K562 (cell line): ENCODE measurements around the gene VPREB1. TPM values are rescaled to one million over a fixed set of nuclear protein-coding genes. Genes with fewer than 3 reads are reported as not detected.

Experiments used
- ATAC-seq: fragments of 200-7000 bp; cut with Tn5 transposase; 3 replicates; pipeline ENCODE4 v1.9.1; 2020; ENCODE audit warnings: moderate library complexity
- BruUV-seq: library from RNA; stranded (reverse); fragments of 400-500 nt; replicated peaks from 2 replicates; lab custom pipeline; 2021; lab: Mats Ljungman, UMichigan
- CTCF ChIA-PET: fragments of 300-600 bp; formaldehyde crosslinking; extraction: SDS; loops from one replicate; lab custom pipeline; 2021; ENCODE audit warnings: low intra/inter-chr PET ratio; lab: Yijun Ruan, JAX
- POLR2A ChIA-PET: fragments of 300-600, 350-650 bp; sonication (Branson Sonifier 250); formaldehyde crosslinking; extraction: SDS; loops from one replicate; lab custom pipeline; 2021; ENCODE audit warnings: antibody characterized with exemption, inconsistent platforms; lab: Yijun Ruan, JAX
- DNase-seq, 4 experiments: peaks; one replicate each; pipeline versions ENCODE4 v3.0.0 to v3.0.0-alpha.2; 2011 to 2018; ENCODE audit warnings: low spot score in 3 of 4, mixed read lengths in 3 of 4; ENCODE audit errors: extremely low read depth in 1 of 4
- FAIRE-seq: peaks from 2 replicates; lab custom pipeline; 2011; peaks lifted over from hg19 to GRCh38; lab: Jason Lieb, UNC
- H2AFZ ChIP-seq: 2 replicates; pipeline ENCODE4 v1.6.0; 2011; ENCODE audit warnings: low read depth, low read length, control low read depth, inconsistent platforms
- H3K27ac ChIP-seq: fragments of 200-600 bp; 3 replicates; pipeline ENCODE4 v1.8.0; 2011; ENCODE audit warnings: low read depth, mild to moderate bottlenecking, control low read depth, inconsistent platforms, low read length, moderate library complexity, mixed read lengths; ENCODE audit errors: extremely low read depth
- H3K27me3 ChIP-seq, 2 experiments: fragments of 300-600 bp in 1 of 2; 2 replicates in 1 of 2; 3 replicates in 1 of 2; pipeline versions ENCODE4 v1.6.0 to v1.8.0; 2011; ENCODE audit warnings: inconsistent platforms in 2 of 2, low read length in 2 of 2, mild to moderate bottlenecking in 1 of 2, mixed read lengths in 1 of 2, moderate library complexity in 1 of 2; ENCODE audit not compliant: control insufficient read depth in 2 of 2, insufficient read depth in 2 of 2
- H3K36me3 ChIP-seq: fragments of 300-600 bp; 3 replicates; pipeline ENCODE4 v1.8.0; 2011; ENCODE audit warnings: mild to moderate bottlenecking, low read length, inconsistent platforms; ENCODE audit not compliant: control insufficient read depth, insufficient read depth
- H3K4me1 ChIP-seq, 2 experiments: fragments of 200-600 bp in 1 of 2; replicated peaks in 1 of 2; 2 replicates in 1 of 2; 3 replicates in 1 of 2; pipeline versions ENCODE4 v1.5.1 to v1.8.0; 2011; ENCODE audit warnings: inconsistent platforms in 2 of 2, low read length in 2 of 2, mild to moderate bottlenecking in 1 of 2, mixed read lengths in 1 of 2, moderate library complexity in 1 of 2; ENCODE audit not compliant: control insufficient read depth in 2 of 2, insufficient read depth in 2 of 2
- H3K4me2 ChIP-seq: 2 replicates; pipeline ENCODE4 v1.6.1; 2011; ENCODE audit warnings: low read length, control low read depth, inconsistent platforms, mixed read lengths; ENCODE audit not compliant: insufficient read depth
- H3K4me3 ChIP-seq: fragments of 200-600 bp; sonication (generic), shearing (Covaris generic); 2 replicates; pipeline ENCODE4 v1.5.1; 2016; ENCODE audit warnings: control low read depth, inconsistent platforms
- H3K79me2 ChIP-seq: fragments of 200-600 bp; 3 replicates; pipeline ENCODE4 v1.8.0; 2011; ENCODE audit warnings: low read length, inconsistent platforms; ENCODE audit not compliant: control insufficient read depth, insufficient read depth
- H3K9ac ChIP-seq, 2 experiments: 2 replicates each; pipeline versions ENCODE4 v1.6.0 to v1.6.1; 2011; ENCODE audit warnings: low read depth in 2 of 2, low read length in 2 of 2, control low read depth in 1 of 2, inconsistent platforms in 1 of 2, mild to moderate bottlenecking in 1 of 2, mixed read lengths in 1 of 2; ENCODE audit not compliant: insufficient read depth in 1 of 2
- H3K9me1 ChIP-seq: one replicate; pipeline ENCODE4 v1.6.0; 2011; ENCODE audit warnings: inconsistent platforms, mild to moderate bottlenecking, low read length, moderate library complexity; ENCODE audit not compliant: control insufficient read depth, insufficient read depth
- H3K9me3 ChIP-seq: replicated peaks from 2 replicates; pipeline ENCODE4 v1.5.1; 2011; ENCODE audit warnings: low read depth, low read length, inconsistent platforms; ENCODE audit not compliant: control insufficient read depth, insufficient read depth
- H4K20me1 ChIP-seq: replicated peaks from 2 replicates; pipeline ENCODE4 v1.6.1; 2011; ENCODE audit warnings: low read length, inconsistent platforms, mixed read lengths; ENCODE audit not compliant: control insufficient read depth, insufficient read depth
- ADNP ChIP-seq: fragments of 200-800 bp; sonication (Bioruptor generic); IDR thresholded peaks from 2 replicates; pipeline ENCODE4 v1.6.1; 2016; ENCODE audit warnings: missing genetic modification characterization, missing compliant biosample characterization
- ASH1L ChIP-seq: fragments of 450-650 bp; IDR thresholded peaks from 2 replicates; pipeline ENCODE4 v1.6.1; 2018; ENCODE audit warnings: borderline replicate concordance, mild to moderate bottlenecking, low read depth; ENCODE audit not compliant: partially characterized antibody
- CHD1 ChIP-seq: fragments of 200-600 bp; sonication (generic); IDR thresholded peaks from one replicate; pipeline ENCODE4 v1.6.1; 2012; ENCODE audit warnings: mild to moderate bottlenecking, moderate library complexity, low read length, inconsistent platforms
- PRMT5 ChIP-seq: sonication (generic); formaldehyde crosslinking; IDR thresholded peaks from 2 replicates; pipeline ENCODE4 v1.5.0; 2020; ENCODE audit warnings: missing genetic modification reagents
- WGBS: fragments of 100-300 bp; shearing (Covaris generic); methylation state at CpG from one replicate; pipeline ENCODE4 v1.1.6; 2016; ENCODE audit warnings: low coverage, mixed read lengths; ENCODE audit not compliant: insufficient coverage; ENCODE audit errors: missing lambda C conversion rate; 5-methylcytosine and 5-hydroxymethylcytosine counted together
- in situ Hi-C: fragments of 300-500 bp; cut with MboI; formaldehyde crosslinking; loops from 4 replicates; pipeline ENCODE4 v1.15.0; 2018; ENCODE audit warnings: inconsistent platforms, mixed read lengths
- intact Hi-C: fragments of 100-400 bp; cut with micrococcal nuclease; formaldehyde crosslinking; loops from 2 replicates; pipeline ENCODE4 v1.14.2; 2022
- polyA plus RNA-seq, 8 experiments: library from polyadenylated mRNA; depleted of rRNA in 4 of 8; stranded (reverse) in 5 of 8; unstranded in 3 of 8; fragments of >200 nt; fragmentation: Nextera tagmentation in 2 of 8; fragmentation: Illumina TruSeq in 1 of 8; extraction: Ambion mirVana in 2 of 8; extraction: Trizol in 1 of 8; gene quantifications; 2 replicates each; pipeline versions ENCODE4 v1.2.1 to v1.2.3, GENCODE V29; 2011 to 2014; ENCODE audit warnings: inconsistent platforms in 1 of 8, missing spikeins in 1 of 8
- total RNA-seq, 7 experiments: library from RNA; depleted of rRNA in 6 of 7; stranded (reverse); fragments of >200 nt in 6 of 7; fragmentation: Illumina TruSeq in 2 of 7; extraction: Trizol in 2 of 7; gene quantifications; 2 replicates each; pipeline versions ENCODE4 v1.2.1 to v1.2.3, GENCODE V29; 2011 to 2021; ENCODE audit warnings: low replicate concordance in 1 of 7

The VPREB1 gene
- total and polyA plus RNA-seq, 9 of the 15 experiments (the other 6 are each of a cell fraction or from before 2014, with no cell fraction given) = not detected

GRCh38 chr22:22228421-22228820 lies 16.2 kb upstream of the VPREB1 start (continued):
- TF ChIP-seq ADNP (tag) (no peak), ASH1L (no peak)

DNA sequence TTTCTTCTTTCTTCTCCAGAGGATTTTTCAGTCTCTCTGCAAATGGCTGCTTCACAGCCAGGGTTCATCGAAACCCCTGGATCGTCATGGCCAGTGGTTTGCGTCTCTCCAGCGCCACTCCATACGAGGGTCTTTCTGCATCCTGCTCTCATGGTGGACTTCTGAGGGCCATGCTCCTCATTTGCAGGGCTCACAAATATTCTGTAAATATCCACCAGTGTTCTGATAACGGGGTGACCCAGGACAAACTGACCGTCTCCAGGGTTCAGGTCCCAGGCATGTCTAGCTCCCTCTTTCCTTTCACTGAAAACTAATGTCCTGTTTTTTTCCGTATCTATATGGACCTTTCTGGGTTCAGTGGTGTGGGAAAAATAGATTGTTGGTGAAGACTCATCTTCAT lies 15.7 kb upstream of the VPREB1 start:
- peaks cover 5% of the 10 kb centered on the region; the same call in 1 of the 2 replicates for H4K20me1 ChIP-seq
- H3K4me1 ChIP-seq = no peaks in the 10 kb centered on the region
- no peak overlapping the region for H3K27ac ChIP-seq
- H3K27me3 ChIP-seq = peaks cover 42 to 49% of the 10 kb centered on the region in 2 experiments
- H3K4me2 ChIP-seq = no peak overlapping the region
- H3K4me3 ChIP-seq = no peak overlapping the region
- ATAC-seq (no peak), FAIRE-seq (no peak), DNase-seq (no peak)
- no peaks in the 10 kb centered on the region for H3K9me1 ChIP-seq
- H2AFZ ChIP-seq = no peak overlapping the region
- no peak overlapping the region for H3K9ac ChIP-seq
- H3K9me3 ChIP-seq = no peaks in the 10 kb centered on the region
- 4% methylated on average over 8 of the region's 8 CpGs for WGBS
- in situ Hi-C loops (no loop called here), intact Hi-C loops (no loop called here)
- no TSS peak for BruUV-seq
- TF ChIP-seq CHD1 (no peak), PRMT5 (CRISPR knock-in tag) (0 out of 2 replicates have a peak, but pooled peaks have one; percentile 23)
- ChIA-PET CTCF (no interaction called here), POLR2A (interaction anchor here (0.6 to 1.4 kb wide), 7 partner anchors 9 to 381 kb away, joined by 3 to 4 read pairs (median 3); no protein-coding TSS in a partner anchor)
- H3K79me2 ChIP-seq = no peaks in the 10 kb centered on the region
- no peaks in the 10 kb centered on the region for H3K36me3 ChIP-seq
